Measurements from ENCODE around the gene RABL2B.

The RABL2B gene

GRCh38 chr22:50722048-50722701 is 61.3 kb downstream of the RABL2B start:
- no peak for DNase-seq

- no peak for DNase-seq
Measured at GRCh38 chr22:50721257-50721844, 62.1 kb downstream of the RABL2B start.

- DNase-seq, result no peak
Measured at GRCh38 chr22:50720301-50721256, 62.9 kb downstream of the RABL2B start.

- no peak for DNase-seq
Measured at GRCh38 chr22:50719814-50720300, 63.6 kb downstream of the RABL2B start.

- no peak for DNase-seq
Measured at GRCh38 chr22:50718352-50718709, 65.1 kb downstream of the RABL2B start.

- no peak for DNase-seq
Measured at GRCh38 chr22:50717709-50718351, 65.6 kb downstream of the RABL2B start.

All from CD4-positive, alpha-beta T cell treated with Interleukin-4 for 1 hour (primary cell).